HG03342 (cell line): Measurements from ENCODE around the gene RASL11B.
"Not testable (repeated sequence)": the region's sequence is repeated elsewhere in the genome, so short reads cannot be mapped to it uniquely, and the experiment has no call there.

Source experiments
- ATAC-seq: cut with Tn5 transposase; IDR thresholded peaks from one replicate; pipeline ENCODE4 v1.9.1; 2021; ENCODE audit warnings: mild to moderate bottlenecking, moderate library complexity; ENCODE audit not compliant: unreplicated experiment

RASL11B gene, protein sequence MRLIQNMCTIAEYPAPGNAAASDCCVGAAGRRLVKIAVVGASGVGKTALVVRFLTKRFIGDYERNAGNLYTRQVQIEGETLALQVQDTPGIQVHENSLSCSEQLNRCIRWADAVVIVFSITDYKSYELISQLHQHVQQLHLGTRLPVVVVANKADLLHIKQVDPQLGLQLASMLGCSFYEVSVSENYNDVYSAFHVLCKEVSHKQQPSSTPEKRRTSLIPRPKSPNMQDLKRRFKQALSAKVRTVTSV

DNA sequence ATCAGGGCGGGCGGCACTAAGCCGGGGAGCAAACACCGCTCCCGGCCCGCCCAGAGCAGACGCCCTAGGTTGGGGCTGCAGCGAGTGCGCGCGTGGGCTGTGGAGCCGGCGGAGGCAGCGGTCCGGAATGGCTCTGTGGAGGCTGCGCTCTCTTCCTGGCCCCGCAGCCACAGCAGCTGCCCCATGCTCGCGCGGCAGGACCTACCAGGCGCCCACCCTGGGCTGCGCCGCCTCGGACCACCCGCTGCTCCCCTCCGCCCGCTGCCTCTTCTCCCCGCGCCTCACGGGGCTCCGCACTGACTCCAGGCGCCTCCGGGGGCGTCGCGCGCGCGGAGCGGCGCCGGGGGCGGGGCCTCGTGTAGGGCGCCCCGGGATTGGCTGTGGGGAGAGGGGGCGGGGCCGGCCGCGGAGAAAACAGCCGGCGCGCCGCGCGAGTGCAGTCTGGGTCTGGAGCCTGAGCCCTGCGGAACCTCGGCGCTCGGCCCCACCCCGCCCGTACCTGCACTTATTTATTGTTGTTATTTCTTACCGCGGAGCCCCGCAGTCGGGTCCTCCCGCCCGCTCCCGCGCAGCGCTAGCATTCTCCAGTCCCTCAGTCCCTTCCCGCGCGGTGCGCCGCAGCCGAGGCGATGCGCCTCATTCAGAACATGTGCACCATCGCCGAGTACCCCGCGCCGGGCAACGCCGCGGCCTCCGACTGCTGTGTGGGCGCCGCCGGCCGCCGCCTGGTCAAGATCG, at the start of gene RASL11B:
Gene RASL11B (plus strand): TSS at position 439 of the 738 bp plus-strand sequence. CDS start 191 bp downstream, at position 630.
- ATAC-seq, result peak; percentile 99

DNA sequence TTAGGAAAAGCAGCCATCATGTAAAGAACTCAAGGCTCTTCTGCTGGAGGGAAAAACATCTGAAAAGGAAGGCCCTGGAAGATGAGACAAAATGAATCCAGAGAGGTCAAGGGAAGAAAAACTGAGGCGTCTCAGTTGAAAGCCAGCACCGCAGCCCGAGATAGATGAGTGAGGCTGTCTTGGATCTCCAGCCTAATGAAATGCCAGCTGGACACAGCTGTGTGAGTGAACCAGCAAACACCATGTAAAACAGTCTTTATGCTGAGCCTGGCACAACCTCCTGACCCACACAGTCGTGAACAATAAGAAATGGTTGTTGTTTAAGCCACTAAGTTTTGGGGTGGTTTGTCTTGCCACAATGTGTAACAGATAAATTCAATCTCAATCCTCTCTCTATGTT, 48.6 kb upstream of the RASL11B start:
- no peak for ATAC-seq

DNA sequence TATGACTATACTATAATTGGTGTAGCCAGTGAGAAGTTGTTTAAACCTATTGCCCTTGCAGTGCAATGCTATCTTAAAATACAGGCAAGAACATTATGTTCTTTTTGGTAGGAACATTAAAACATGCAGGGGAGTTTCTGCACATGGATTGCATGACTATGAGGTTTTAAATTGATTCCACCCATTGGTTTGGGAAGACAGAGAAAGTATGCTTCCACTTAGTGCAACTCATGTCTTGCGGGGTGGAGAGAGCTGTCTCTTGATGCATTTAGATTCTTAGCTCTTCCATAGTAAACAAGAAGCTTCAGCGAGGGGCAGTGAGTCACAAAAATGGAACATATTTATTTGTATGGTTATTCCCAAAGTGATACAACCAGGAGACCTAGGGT, 39.5 kb upstream of the RASL11B start:
- no peak for ATAC-seq

DNA sequence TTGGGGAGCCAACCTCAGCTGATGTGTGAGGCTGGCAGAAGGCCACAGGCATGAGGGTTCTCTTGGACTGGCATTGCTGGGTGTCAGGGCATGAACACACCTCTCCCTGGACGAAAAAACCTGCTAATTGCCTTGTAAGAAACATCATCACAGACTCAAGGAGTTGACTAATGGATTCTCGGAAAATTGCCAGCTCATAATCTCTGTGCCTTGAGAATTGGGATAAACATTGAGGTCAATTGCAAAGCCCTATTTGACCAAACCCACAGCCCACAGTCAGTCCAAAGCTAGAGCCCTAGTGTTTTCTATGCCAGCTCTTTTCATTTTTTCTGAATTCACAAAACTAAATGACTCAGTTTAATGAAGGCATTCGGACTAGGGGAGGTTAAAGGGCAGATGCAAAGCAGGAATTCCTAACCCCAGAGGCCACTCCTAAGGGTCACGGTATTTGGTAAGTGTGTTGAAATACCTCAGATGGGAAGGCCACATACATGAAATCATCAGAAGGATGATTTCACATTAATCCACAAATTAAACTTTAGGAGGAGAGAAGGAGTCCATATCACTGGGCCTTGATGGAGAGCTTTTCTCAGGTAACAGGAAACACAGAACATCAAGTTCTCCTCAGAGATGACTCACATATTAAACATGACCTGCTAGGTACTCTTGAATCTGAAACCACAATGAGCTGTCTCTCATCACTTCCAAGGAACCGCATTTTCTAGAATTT, 39.0 kb upstream of the RASL11B start:
- no peak for ATAC-seq

DNA sequence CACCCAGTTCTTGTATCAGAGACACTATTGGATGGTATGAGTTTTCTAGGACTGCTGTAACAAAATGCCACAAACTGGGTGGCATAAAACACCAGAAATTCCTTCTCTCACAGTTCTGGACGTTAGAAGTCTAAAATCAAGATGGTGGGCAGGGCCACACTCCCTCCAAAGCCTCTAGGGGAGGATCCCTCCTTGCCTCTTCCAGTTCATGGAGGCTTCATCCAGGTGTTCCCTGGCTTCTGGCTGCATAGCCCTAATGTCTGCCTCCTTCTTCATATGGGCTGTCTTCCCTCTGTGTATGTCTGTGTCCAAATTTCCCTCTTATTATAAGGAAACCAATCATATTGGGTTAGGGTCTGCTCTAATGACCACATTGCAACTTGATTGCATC, 38.4 kb upstream of the RASL11B start:
- ATAC-seq, result no peak

DNA sequence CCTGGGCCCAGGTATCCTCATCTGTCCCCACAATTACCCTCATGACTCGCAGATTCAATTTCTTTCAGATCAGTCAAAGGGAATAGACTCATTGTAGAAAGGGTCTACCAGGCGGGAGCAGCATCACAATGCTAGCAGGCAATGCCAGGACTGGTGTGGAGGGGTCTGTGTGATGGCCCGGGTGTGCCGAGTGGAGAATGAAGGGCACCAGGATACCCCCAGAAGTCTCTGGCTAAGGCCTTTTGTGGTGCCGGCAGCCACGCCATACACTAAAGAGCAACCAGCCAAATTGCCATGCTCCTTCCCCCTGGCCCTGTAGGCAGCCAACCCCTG, 37.9 kb upstream of the RASL11B start:
- no peak for ATAC-seq

DNA sequence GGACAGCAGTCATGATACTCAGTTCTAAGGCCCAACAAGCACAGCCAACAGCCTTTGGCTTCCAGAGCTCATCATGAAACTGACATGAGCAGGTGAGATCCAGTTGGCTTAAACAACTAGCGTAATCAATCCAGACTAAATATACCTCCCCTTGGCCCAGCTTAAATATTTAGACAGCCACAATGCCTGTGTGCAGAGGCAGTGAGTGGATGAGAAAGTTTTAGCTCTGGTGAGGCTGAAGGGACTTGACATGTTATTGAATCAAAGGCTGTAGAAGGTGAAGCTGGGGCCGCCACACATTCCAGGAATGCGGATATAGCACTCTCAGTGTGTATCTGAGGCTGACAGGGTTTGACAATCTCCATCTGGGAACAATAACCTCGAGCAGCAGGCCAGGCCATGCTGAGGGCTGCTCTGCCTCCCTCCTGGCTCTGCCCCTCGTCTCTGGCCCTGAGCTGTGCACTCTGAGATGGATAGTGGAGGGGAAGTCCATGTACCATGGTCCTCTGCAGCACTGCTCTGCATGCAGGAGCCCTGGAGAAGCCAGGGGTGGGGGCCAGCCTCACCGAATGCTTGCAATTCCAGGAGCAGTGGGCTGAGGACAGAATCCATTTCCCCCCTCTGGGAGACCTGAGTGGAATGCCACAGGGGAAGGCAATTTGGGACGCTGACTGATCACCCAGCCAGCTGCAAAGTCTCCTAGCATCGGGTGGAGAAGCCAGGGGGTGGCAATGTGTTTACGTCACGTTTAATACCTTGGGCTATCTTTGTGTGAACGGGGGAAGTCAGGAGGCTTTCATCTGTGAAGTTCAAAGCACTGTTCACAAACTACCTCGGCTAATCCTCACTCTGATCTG, 37.3 kb upstream of the RASL11B start:
- no peak for ATAC-seq

DNA sequence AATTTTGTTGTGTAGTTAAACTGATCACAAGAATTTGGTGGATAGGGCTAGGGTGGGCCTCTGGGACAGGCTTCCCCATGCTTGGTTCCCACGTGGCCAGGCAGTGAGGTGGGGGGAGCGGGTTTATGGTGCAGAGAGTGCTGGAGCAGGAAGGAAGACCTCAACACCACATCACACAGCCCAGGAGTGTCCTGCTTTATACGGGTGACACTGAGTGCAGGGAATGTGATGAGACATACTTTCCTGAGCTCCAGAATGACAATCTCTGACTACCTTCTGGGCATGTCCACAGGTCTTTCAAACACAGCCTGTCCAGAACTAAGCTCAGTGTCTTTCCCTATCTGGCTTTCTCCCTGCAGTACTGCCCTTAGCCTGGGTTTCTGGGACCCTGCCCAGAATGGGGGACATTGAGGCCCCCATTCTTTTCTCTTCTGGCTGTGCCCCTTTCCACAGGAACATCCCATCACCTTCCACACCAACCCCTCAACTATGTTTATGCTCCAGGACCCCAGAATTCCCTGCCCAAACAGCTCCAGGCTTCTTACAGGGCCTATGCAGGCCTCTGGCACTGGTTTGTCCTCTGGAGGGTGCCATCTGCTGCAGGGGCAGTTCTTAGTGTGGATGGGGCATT, 36.5 kb upstream of the RASL11B start:
- no peak for ATAC-seq

DNA sequence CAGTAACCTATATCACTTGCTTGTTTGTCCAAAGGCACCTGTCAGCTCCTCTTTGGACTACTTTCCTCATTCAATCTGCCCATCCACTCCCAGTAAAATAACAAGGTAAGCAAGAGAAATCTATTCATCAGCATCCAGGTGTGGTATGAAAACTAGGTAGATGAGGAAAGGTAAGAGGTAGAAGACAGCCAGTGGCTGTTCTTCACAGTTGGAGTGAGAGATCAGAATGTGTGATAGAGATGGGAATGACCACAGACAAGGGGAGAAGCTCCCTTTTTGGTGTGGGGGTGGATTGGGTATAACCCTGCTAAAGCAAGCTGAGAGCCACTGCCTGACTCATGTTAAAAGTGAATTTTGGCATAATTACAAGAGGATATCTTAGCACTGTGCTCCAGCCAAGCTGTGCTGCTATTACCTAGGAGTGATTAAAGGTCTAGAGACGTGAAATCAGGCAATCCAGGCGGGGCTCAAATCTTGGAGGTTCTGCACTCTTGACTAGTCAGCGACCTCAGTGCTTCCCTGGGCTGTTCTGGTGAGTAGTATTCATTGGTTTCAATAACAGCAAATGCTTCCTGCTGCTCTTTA, 28.1 kb upstream of the RASL11B start:
- ATAC-seq, result no peak

DNA sequence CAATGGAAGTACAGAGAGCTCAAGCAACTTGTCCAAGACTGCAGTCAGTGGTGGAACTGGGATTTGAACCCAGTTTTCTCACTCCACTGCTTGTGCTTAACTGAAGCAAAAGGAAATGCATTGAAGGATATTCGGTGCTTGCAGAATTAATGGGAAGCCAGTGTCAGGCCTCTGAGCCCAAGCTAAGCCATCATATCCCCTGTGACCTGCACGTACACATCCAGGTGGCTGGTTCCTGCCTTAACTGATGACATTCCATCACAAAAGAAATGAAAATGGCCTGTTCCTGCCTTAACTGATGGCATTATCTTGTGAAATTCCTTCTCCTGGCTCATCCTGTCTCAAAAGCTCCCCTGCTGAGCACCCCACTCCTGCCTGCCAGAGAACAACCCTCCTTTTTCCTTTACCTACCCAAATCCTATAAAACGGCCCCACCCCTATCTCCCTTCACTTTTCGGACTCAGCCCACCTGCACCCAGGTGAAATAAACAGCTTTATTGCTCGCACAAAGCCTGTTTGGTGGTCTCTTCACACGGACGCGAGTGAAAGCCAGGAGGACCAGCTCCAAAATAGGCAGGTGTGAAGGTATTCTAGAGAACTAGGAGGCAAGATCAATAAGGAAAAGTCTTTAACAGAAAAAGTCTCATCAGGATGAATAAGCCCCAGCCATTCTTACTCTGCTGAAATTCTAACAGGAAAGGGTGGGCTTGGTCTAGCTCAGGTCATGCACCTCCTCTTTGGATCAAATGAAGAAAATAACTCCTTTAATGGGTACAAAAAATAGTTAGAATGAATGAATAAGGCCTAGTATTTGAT, 27.3 kb upstream of the RASL11B start:
- ATAC-seq, result not testable (repeated sequence)

DNA sequence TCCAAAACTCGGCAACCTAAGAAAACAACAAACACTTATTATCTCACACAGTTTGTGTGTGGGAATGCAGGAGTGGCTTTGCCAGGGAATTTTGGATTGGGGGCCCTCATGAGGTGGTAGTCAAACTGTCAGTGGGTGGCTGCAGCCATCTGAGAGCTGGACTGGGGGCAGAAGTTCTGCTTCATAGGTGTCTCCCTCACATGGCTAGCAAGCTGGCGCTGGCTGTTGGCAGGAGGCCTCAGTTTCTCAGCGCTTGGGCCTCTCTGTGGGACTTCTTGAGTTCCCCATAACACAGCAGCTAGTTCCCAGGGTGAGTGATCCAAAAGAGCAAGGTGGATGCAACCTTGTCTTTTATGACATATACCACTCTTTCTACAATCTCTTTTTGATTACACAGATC, 26.0 kb upstream of the RASL11B start:
- no peak for ATAC-seq

DNA sequence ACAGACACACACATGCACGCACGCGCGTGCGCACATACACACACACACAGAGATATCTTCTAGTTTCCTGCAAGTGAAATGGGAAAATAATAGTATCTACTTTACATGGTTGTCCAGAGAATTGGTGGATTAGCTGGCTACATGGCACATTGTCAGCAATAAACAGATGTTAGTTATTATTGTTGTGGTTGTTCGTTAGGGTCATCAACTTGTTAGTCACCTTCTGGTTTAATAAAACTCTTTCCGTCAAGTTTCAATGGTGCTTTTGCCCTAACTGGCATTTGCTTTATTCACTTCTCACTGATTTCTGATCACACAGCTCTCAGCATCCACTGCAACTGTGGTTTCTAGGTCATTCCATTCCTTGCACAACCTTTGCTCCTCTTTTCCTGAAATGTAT, 25.4 kb upstream of the RASL11B start:
- no peak for ATAC-seq

DNA sequence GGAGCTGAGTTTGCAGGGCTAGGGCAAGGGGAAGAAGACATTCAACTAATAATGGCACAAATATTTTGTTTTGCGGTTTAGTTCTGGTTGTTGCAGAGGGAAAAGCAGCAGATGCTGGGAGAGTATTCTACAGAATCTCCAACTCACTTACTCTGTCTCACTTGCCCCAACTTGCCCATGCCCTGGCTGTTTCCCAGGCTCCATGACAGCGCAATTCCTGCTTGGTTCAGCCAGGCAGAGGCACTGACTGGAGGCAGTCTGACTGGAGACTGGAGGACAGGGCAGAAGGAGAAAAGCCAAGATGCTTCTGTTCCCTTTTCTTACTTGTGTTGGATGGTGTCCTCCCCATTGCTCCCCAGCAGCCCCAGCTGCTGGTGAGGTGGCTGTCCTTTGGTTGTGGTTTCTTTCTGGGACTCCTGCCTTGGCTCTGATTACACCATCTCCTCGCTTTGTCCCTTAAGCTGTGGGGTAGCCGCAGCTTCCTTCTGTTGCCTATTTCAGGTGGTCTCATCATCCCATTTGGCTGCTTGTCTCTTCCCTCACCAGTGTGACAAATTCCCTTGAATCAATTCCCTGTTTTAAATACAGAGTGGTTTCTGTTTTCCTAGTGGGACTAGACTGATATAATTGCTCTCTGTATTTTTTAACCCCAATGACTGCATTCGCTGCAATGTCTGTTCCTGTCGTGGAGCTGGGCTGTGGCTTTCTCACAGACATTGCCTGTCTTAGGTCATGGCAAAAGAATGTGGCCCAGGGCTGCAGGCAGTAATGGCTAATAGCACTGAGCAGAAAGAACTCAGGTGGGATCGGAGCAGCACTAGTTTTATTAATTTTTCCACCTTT, 24.2 kb upstream of the RASL11B start:
- no peak for ATAC-seq

DNA sequence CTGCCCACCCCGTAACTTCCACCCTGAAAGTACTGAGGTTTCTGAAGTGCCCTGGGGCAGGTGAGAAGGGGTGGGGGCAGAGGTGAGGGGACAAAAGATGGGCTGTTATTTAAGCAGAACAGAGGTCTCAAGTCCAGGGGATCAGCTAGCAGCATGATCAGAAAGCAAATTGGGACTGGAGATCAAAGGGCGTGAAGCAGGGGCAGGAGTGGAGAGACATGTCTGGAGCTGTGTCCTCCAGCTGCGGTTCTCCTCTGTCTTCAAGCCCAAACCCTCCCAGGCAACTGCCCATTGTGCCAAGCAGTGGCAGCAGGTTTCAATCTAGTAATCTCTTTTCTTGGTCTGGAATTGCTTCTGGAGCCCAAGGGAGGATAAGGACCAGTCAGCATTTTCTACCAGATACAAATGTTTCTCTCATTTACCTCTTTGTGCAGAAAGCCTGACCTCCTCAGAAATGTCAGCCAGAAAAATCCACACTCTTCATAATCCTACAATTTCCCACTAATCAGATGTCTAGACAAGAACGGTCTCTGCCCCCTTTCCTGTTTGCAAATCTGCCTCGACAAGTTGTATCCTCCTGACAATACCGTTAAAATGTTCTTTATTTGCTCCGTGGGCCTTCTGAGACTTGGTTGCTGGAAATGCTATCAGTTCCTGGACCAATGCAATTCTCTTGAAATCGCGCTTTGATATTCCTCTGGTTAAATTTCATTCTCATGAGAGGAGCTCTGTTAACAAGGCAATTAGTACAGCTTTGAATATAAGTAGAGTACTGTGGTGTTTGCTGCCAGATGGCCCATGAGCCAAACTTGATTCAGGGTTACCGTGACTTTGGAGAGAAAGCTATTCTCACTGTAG, 23.2 kb upstream of the RASL11B start:
- ATAC-seq, result no peak

DNA sequence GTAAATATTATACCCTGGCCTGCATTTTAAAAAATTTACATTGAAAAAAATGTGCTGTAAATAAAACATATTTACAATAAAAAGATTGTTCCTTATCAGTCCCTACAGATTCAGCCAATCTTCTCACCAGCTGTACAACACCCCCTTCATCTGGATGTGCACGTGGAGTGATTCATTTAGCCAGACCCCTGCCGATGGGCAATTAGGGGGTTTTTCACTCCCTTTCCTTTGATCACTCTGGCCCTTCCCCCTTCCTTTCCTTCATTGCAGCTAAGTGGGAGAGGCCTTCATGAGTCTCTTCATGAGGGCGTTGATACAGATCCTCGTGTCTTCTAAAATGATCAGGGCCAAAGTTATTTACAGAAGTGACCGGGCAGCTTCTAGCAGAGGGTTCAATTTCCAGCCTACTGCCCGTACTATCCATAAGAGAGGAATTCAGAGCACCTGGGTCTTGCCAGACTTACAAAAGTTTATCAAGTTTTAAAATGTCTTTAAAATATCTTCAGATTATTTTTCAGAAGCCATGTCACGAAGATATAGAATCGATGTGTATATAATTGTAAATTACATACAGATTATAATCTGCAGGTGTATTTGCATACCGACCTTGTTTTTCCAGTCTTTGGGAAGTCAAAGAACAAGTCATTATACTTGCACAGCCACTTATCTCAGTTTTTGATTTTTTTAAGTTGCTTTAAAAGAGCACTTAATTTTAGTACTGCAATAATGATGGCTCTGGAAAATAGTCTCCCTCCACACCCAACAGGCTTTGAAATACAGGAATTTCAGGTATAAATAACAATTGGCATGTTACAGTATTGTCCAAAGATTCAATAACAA, 21.4 kb upstream of the RASL11B start:
- no peak for ATAC-seq

DNA sequence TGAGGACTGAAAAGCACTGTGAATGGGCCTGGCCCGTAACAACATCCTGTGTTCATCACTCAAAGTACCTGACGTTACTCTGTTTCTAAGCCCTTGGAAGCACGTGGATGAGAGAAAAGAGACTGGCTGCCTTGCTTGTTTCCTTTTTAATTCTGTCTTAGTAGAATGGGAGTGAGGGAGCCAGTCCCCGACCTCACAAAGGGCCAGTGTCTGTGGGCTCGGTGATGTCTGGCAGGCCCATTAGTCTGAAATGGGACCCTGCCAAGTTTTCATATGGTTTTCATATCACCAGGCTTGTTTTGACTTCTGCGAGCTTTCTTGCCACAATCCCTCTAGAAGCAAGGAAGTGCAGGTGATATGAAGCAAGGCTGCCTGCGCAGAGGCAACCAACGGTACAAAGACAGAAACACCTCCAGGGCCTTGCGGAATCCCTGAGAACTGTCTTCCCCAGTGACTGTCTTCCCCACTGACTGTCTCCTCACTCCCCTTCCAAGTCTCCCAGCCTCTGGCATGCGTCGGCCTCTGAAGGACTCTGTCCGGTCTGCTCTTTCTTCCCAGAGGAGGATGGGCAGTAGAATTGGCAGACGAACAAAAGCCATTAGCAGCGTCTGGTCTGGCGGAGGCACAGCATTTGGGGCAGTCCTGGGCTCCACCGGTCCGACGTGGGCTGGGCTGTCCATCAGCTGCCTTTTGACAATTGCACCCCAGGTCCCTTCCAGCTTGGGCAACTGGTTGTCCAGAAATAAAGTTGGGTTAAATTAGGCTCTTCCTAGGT, 20.2 kb upstream of the RASL11B start:
- no peak for ATAC-seq
